Adrenal gland (tissue), 12 donors: ENCODE results near the gene LRRC36. TPM values are rescaled to one million over a fixed set of nuclear protein-coding genes. Genes with fewer than 3 reads are reported as not detected.

Experiments used
- DNase-seq, 7 donors: peaks; one replicate each; pipeline ENCODE4 v3.0.0-alpha.2; 2019 to 2020
- H3K27ac ChIP-seq, 5 donors: fragments of 200-600 bp; sonication (generic) in 4 of 5; 1 replicate in 3 of 5; 2 replicates in 2 of 5; pipeline versions ENCODE4 v1.5.1 to v1.8.0; 2016 to 2020; ENCODE audit warnings: mild to moderate bottlenecking in 1 of 5
- H3K27me3 ChIP-seq: fragments of 200-600 bp; 2 replicates; pipeline ENCODE4 v1.8.0; 2021
- H3K36me3 ChIP-seq, 2 donors: fragments of 200-600 bp; replicated peaks in 1 of 2; 1 replicate in 1 of 2; 2 replicates in 1 of 2; pipeline versions ENCODE4 v1.5.1 to v1.8.0; 2018 to 2022
- H3K4me1 ChIP-seq, 2 donors: fragments of 200-600 bp; replicated peaks in 1 of 2; 1 replicate in 1 of 2; 2 replicates in 1 of 2; pipeline versions ENCODE4 v1.5.1 to v1.8.0; 2018 to 2021
- H3K4me3 ChIP-seq, 4 donors: fragments of 200-600 bp; sonication (generic) in 3 of 4; one replicate each; pipeline ENCODE4 v1.5.1; 2016 to 2018
- H3K9me3 ChIP-seq, 3 donors: fragments of 200-600 bp; sonication (generic) in 1 of 3; replicated peaks in 1 of 3; 1 replicate in 2 of 3; 2 replicates in 1 of 3; pipeline versions ENCODE4 v1.5.1 to v1.8.0; 2016 to 2021
- CTCF ChIP-seq, 6 experiments: fragments of 450-650 bp in 4 of 6; fragments of 200-600 bp in 2 of 6; sonication (generic) in 1 of 6; IDR thresholded peaks; 1 replicate in 5 of 6; 2 replicates in 1 of 6; pipeline versions ENCODE4 v1.5.1 to v1.8.0; 2016 to 2021; ENCODE audit warnings: antibody characterized with exemption in 6 of 6, mild to moderate bottlenecking in 2 of 6, moderate library complexity in 1 of 6
- POLR2A ChIP-seq, 2 donors: fragments of 450-650 bp; IDR thresholded peaks; one replicate each; pipeline ENCODE4 v1.6.1; 2017; ENCODE audit warnings: antibody characterized with exemption in 2 of 2, mild to moderate bottlenecking in 2 of 2, moderate library complexity in 1 of 2
- WGBS, 4 donors: extraction: QIAGEN DNeasy Blood & Tissue Kit in 2 of 4; methylation state at CpG; one replicate each; pipeline versions ENCODE4 v1.1.5 to v1.1.7; 2013 to 2017; 5-methylcytosine and 5-hydroxymethylcytosine counted together
- intact Hi-C, 2 donors: fragments of 100-400 bp; cut with DNase I; formaldehyde crosslinking; loops; one replicate each; pipeline versions ENCODE4 v1.14.1 to v1.15.0; 2022 to 2023
- polyA plus RNA-seq, 3 donors: library from polyadenylated mRNA; stranded (reverse); fragments of 200-250 nt in 2 of 3; fragments of 350-450 nt in 1 of 3; fragmentation: Illumina TruSeq in 1 of 3; extraction: RNeasy Lipid Tissue Mini Kit (QIAGEN cat#74804) in 1 of 3; gene quantifications; one replicate each; pipeline ENCODE4 v1.2.3, GENCODE V29; 2013 to 2014
- total RNA-seq, 9 donors: library from RNA; depleted of rRNA in 4 of 9; stranded (reverse); fragments of >200 nt in 4 of 9; fragments of 120-200 nt in 1 of 9; fragmentation: NEBNext Ultra II Directional in 1 of 9; extraction: Animal tissue kit (Norgen Biotek cat#: 25700) in 1 of 9; gene quantifications; one replicate each; pipeline versions ENCODE4 v1.1.0 to v1.2.4, GENCODE V29; 2013 to 2023
- donor health status: healthy with polysubstance abuse.
- donor health status: Bipolar disorder and iron deficiency.
- donor health status: DM: yes; HTN: yes; CAD: no.
- donor health status: DM: no; HTN: no; CAD: no.
- donor health status: DM: no; HTN: no; CAD: no.
- donor health status: DM: yes; HTN: yes; CAD: no.

LRRC36 gene
- total and polyA plus RNA-seq, 12 donors: 0.15 to 4.7 (median 0.61) TPM; not detected in 5

GRCh38 chr16:67304020-67304419, 22.6 kb upstream of the LRRC36 start:
- TF ChIP-seq POLR2A (IDR thresholded peaks at IDR 0.05) (no peak), CTCF (IDR thresholded peaks at IDR 0.05) (no peak)
- Histone ChIP-seq H3K27ac (no peak overlapping the region), H3K27me3 (no peaks in the 10 kb centered on the region), H3K36me3 (no peaks in the 10 kb centered on the region), H3K4me3 (no peak overlapping the region), H3K9me3 (no peaks in the 10 kb centered on the region), H3K4me1 (no peaks in the 10 kb centered on the region)
- intact Hi-C loops: no loop called here
- DNase-seq: no peak
- WGBS, 4 donors: 61 to 89% (median 77%) methylated on average over 1 of the region's 1 CpG

- Histone ChIP-seq H3K27ac (no peak overlapping the region), H3K27me3 (no peaks in the 10 kb centered on the region), H3K36me3 (no peaks in the 10 kb centered on the region), H3K9me3 (no peaks in the 10 kb centered on the region), H3K4me1 (no peaks in the 10 kb centered on the region), H3K4me3 (no peak overlapping the region)
- intact Hi-C loops: no loop called here
- TF ChIP-seq POLR2A (IDR thresholded peaks at IDR 0.05) (no peak), CTCF (IDR thresholded peaks at IDR 0.05) (no peak)
- WGBS, 4 donors: 89 to 92% (median 90%) methylated on average over 13 of the region's 13 CpGs
- DNase-seq: no peak
Measured at GRCh38 chr16:67305216-67306071, 21.2 kb upstream of the LRRC36 start.

- 86 to 95% (median 92%) methylated on average over 3 of the region's 3 CpGs for whole genome bisulfite sequencing, 4 donors
Measured at GRCh38 chr16:67310561-67310960, 16.1 kb upstream of the LRRC36 start.

More at GRCh38 chr16:67310561-67310960, 16.1 kb upstream of the LRRC36 start:
- intact Hi-C loops: no loop called here
- no peak overlapping the region for H3K27ac ChIP-seq
- no peaks in the 10 kb centered on the region for H3K27me3 ChIP-seq
- TF ChIP-seq CTCF (IDR thresholded peaks at IDR 0.05) (no peak), POLR2A (IDR thresholded peaks at IDR 0.05) (no peak)
- peaks cover 0 to 4% of the 10 kb centered on the region in 2 donors for H3K4me1 ChIP-seq
- H3K36me3 ChIP-seq: no peaks in the 10 kb centered on the region
- DNase-seq: no peak
- no peaks in the 10 kb centered on the region for H3K9me3 ChIP-seq
- no peak overlapping the region for H3K4me3 ChIP-seq
